Cardiac septum (tissue), 1 donor: ENCODE data around the gene CCDC60. TPM values are rescaled to one million over a fixed set of nuclear protein-coding genes. Genes with fewer than 3 reads are reported as not detected.

ENCODE experiments used
- DNase-seq: peaks from one replicate; pipeline ENCODE4 v3.0.0-alpha.2; 2020; ENCODE audit warnings: low spot score
- intact Hi-C: fragments of 100-400 bp; cut with DNase I; formaldehyde crosslinking; loops from one replicate; pipeline ENCODE4 v1.14.0; 2022
- total RNA-seq: library from RNA; stranded (reverse); fragmentation: NEBNext Ultra II Directional; extraction: Animal tissue kit (Norgen Biotek cat#: 25700); gene quantifications from one replicate; pipeline ENCODE4 v1.2.1, GENCODE V29; 2021
- donor health status: DM: no; HTN: no; CAD: no.

CCDC60 gene
- total RNA-seq, 1 donor from 2014 or later = not detected

DNA sequence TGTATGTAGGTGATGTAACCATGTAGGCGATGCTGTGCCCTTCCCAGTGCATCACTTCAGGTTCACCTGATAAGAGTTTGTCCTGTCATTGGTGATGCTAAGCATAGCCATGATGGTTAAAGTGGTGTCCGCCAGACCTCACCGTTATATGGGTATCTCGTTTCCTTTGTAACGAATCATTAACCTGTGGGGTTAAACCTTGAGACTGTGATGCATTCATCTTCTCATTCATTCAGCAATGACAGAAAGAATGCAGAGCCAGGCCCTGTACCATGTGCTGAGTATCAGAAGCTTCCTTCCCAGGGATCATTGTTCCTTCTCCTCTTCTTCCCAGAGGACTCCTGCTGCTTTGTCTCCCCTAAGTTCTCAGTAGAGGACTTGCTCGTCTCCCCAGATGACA lies 84.9 kb downstream of the CCDC60 start:
- no peak for DNase-seq
- intact Hi-C loops = loop anchor here (10.0 kb wide), 3 partner anchors 95 to 215 kb away; no protein-coding TSS in a partner anchor

DNA sequence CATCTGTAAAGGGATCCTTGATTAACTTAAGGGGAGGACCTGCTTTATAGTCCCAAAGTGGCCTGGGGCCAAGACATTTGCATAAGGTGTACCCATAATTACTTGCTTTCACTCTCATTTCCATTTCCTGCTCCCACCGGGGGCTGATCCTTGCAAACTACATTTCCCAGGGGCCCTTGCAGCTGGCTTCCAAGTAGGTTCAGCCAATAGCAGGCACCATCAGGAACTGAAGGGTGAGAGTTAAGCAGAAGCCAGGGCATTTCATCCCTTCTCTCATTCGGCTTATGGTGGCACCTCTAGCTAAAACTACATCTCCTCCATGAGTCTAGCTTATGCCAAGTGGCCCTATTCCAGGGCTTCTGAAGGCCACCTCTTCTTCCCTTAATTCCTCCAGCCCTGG lies 88.8 kb downstream of the CCDC60 start:
- DNase-seq = no peak
- intact Hi-C loops = no loop called here

DNA sequence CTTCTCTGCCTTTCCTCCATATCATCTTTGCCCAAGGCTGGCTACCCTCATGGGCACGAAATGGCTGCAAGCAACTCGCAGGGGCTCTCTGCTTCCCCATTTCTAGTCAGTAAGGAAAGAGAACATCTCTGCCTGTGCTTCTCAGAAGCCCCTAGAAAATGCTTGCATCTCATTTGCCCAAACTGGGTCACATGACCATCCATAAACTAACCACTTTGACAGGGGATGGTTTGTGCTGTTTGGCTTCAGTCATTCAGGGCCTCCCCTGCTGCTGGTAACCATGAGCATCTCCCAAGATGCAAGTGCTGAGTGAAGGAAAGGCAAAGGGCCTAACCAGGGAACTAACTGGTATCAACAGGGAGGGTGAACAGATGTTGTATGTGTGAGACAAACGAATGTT lies 91.1 kb downstream of the CCDC60 start:
- intact Hi-C loops = no loop called here

DNA sequence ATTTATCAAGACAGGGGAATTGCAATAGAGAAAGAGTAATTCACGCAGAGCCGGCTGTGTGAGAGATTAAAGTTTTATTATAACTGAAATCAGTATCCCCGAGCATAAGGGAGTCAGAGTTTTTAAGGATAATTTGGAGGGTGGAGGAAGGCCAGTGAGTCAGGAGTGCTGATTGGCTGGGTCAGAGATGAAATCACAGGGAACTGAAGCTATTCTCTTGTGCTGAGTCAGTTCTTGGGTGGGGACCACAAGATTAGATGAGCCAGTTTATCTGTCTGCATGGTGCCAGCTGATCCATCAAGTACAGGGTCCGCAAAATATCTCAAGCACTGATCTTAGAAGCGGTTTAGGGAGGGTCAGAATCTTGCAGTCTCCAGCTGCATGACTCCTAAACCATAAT lies 96.6 kb downstream of the CCDC60 start:
- no peak for DNase-seq
- intact Hi-C loops = no loop called here

More for the DNA sequence above, 91.1 kb downstream of the CCDC60 start:
- no peak for DNase-seq

DNA sequence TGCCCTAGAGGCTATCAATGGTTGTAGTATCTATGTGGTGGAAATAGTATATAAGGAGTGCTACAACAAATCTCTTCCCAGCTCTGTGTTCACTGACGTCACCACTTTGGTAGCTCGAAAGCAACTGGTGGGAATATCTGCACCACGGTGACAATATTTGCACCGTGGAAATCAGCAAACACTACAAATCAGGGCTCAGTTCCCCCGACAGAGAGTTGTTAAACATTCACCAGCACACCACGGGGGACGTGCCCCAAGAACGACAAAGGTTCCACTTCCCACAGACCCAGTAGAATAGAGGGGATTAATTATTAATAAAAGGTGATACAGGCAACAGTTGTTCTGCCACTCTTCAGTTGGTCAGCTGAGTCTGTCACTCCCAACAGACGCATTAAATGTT lies 98.4 kb downstream of the CCDC60 start:
- DNase-seq = no peak
- intact Hi-C loops = no loop called here

DNA sequence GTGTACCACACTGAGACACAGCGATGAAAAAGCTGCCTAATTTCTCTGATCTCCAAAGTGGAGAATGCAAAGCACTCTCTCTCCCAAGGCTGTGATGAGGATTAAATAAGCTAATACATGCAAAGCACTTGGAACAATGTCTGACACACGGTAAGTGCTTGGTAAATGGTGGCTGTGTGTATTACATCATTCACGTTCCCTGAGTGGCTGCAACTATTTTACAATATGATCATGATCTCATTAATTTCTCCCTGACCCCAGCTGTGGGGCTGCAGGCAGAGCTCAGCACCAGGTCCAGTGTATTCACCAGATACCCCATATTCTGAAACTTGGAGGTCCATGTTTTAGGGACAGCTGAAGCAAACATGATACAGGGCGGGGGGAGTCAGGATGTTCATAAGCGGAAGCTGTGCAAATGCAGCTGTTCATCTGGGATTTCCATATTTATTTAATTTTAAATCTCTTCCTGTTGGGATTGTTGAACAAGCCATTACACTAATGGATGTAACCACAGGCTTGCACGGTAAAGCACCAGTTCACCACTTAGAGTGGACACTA lies 106.4 kb downstream of the CCDC60 start:
- intact Hi-C loops = loop anchor here (5.0 to 10.0 kb wide), 2 partner anchors 106 to 214 kb away; no protein-coding TSS in a partner anchor

DNA sequence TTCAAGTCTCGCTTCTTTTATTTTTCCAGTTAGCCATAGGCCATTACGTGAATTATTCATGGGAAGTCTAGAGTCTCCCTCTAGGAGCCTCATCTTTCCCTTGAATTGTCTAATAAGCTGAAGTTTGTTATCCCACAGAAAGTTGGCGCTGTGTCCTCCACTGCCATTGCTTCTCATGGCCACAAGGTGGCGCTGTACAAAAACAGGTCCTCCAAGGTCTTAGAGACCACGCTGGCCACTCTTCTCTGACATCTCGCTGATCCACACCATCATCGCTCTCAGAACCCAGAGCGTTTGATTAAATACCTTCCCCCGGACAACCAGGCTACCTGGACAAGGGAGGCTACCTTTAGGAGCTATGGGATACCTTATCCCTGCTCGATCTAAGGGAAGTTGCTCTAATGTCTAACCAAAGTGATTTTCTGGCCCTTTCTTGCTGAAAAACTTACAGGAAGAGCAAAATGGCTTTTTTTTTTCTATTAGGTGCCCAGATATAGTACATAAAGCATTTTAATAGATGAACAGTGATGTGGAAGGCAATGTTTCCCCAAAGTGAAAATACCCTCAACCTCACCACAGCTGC lies 110.0 kb downstream of the CCDC60 start:
- DNase-seq = no peak
- intact Hi-C loops = loop anchor here (5.0 to 10.0 kb wide), 2 partner anchors 103 to 210 kb away; no protein-coding TSS in a partner anchor

More for the DNA sequence above, 106.4 kb downstream of the CCDC60 start:
- DNase-seq = no peak

DNA sequence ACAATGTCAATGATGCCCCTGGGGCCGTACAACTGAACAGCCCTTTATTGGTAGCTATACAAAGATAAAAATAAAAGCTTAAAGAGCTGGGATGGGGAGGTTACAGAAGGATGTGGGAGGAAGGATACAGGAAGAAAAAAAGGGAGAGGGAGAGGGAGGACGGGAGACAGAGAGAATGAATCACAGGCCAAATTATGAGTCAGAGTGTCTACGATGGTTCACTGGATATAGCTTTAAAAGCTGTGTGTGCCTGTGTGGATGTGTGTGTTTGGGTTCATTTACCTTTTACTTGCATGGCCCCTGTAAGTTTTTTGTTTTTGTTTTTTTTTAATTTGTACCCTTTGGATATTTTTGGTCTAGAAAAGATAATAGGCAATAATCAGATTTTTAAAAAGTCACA lies 111.9 kb downstream of the CCDC60 start:
- DNase-seq = no peak
- intact Hi-C loops = loop anchor here (10.0 kb wide), 1 partner anchor 208 kb away; no protein-coding TSS in a partner anchor

DNA sequence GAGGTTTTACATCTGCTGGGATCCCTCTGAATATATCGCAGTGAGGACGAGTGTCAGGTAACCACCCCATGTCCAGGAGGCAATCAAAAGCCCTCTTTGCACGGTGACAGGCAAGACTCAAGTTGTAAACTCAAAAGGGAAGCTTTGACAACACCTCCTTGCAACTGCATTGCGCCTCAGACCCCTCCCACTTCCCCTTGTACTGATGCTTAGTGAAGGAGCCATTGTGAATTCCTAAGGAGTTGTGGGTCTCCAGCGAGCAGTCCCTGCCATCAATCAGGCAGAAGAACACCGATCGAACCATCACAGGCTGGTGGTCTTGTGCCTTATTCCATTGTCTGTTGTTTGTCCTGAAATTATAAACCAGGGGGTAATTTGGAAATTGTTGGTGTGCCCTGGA lies 112.6 kb downstream of the CCDC60 start:
- DNase-seq = no peak
- intact Hi-C loops = loop anchor here (10.0 kb wide), 1 partner anchor 208 kb away; no protein-coding TSS in a partner anchor

DNA sequence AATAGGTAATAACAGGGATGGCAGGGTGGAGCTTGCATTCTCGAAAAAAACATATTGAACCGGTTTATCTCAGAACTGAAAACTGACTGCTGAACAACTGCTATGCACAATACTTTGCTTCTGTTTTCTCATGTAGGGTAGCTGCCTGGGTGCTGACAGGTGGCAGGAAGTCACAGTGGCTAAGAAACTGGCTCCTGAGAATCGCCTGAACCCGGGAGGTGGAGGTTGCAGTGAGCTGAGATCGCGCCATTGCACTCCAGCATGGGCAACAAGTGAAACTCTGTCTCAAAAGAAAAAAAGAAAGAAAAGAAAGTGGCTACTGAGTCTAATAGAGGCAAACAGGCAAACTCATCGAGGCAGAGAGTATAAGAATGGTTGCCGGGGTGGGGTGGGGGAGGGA lies 113.1 kb downstream of the CCDC60 start:
- intact Hi-C loops = loop anchor here (10.0 kb wide), 1 partner anchor 207 kb away; no protein-coding TSS in a partner anchor
- DNase-seq = no peak

DNA sequence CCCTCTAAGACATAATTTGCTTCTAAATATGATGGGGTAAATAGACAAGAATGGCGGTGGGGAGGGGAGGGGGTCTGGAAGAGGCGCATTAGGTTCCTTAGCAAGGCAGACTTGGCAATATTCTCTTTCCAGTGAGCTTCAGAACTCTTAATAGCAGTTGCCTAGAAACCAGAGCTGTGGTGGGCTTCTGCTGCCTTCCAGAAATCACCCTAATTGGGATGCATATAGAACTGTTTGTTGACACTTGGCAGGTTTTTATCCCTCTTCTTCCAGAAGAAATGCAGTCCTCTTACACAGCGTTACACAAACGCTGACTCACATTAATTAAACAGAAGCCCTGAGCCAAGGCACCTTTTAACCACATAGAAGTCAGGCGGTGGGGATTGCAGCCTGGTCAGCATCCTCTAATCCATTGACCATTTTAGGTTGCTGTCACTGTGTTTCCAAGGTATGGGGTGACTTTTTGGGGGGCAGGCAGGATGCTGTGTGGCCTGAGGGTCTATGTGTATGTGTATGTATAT lies 114.1 kb downstream of the CCDC60 start:
- DNase-seq = no peak
- intact Hi-C loops = loop anchor here (10.0 kb wide), 1 partner anchor 206 kb away; no protein-coding TSS in a partner anchor

DNA sequence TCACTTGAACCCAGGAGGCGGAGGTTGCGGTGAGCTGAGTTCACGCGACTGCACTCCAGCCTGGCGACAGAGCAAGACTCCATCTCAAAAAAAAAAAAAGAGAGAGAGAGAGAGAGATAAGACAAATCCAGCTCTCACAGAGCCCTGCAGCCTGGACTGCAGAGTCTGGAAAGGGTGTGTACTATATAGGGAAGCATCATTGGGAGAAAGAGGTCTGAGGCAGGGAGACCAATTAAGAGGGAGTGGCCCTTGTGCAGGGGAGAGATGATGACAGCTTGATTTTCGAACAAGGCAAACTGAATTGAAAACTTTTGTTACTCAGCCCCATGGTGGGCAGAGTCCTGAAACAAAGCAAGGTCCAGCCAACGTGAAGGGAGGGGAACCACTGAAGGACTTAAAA lies 116.2 kb downstream of the CCDC60 start:
- no peak for DNase-seq
- intact Hi-C loops = no loop called here

DNA sequence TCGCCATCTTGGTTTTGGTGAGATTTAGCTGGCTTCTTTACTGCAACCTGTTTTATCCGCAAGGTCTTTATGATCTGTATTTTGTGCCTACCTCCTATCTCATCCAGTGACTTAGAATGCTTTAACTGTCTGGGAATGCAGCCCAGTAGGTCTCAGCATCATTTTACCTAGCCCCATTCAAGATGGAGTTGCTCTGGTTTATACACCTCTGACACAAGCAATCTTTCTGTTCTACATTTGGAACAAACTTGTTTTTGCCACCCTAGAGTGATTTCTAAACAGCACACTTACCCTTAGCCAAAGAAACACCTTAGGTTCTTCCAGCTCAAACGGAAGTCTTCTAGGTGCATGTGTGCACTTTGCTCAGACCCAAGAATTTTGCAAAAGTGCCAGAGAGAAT lies 122.3 kb downstream of the CCDC60 start:
- intact Hi-C loops = no loop called here
- no peak for DNase-seq

DNA sequence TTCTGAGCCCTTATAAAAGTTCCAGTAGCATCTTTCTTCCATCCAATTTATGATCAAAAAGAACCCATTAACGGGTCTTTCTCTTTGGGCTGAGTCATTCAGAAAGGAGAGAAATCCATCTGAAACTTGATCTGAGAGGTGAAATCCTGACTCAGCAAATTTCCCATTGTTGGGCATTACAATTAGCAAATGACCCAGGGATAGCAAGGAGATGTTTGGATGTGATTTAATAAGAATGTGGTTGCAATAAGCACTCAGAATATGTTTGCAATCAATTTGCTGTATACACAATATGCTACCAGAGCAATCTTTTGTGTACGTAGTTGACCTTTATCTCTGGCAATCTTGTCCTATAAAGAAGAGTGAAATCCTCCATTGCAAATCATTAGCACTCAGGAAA lies 122.7 kb downstream of the CCDC60 start:
- intact Hi-C loops = no loop called here
- no peak for DNase-seq

DNA sequence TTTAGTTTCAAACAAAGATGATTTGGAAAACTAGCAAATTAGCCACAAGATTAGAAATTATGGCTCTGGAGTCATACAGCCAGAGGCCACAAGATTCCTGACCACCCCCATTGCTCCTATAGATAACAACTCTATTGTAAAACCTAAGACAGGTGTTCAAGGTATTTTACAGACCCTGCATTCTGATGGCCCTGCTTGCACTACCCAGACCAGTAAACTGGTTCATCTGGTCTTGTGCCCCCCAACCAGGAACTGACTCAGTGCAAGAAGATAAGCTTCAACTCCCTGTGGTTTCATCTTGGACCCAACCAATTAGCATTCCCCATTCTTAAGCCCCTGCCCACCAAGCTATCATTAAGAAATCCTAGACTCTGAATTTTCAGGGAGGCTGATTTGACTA lies 125.0 kb downstream of the CCDC60 start:
- intact Hi-C loops = no loop called here
- no peak for DNase-seq

DNA sequence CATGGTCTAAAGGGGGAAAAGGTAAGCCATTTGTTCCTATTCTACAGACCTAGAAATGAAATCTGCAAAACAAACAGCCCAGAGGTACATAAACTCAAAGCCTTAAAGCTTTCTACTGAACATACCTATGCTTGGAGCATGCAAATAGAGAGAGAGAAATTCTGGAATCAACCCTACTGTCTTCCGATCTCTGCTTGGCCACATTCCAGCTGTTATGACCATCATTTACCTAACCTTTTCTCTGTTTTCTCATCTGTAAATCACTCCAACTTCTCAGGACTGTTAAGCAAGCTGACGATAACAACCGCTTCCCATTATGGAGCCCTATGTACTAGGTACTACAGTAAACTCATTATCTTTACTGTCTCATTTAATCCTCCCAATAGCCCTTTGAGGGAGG lies 126.3 kb downstream of the CCDC60 start:
- intact Hi-C loops = no loop called here
- DNase-seq = no peak

DNA sequence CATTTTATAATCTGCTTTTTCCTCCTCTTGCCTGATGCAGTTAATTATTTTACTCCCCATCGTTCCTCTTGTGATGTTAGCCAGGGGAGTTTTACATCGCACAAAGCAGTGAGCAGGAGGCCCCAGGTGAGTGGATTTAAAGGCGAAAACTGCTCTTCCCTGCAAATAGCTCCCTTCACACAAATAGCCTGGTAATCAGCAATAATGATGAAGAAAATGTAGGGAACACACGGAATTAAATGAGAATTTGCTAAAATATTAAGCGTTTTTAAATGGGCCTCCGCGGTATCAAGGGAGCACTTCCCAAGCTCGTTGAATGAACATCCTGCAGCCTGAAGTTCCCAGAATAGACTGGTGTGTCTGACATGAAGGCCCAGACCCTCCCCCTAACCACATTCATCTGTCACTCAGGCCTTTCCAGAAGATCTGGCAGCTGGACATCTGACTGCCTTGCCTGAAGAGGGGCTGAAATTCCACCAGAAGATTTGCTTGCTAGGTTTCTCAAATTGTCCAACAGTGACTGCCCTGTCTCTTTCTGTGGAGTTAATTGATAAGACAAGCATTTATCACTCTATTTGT lies 127.2 kb downstream of the CCDC60 start:
- intact Hi-C loops = no loop called here
- no peak for DNase-seq

DNA sequence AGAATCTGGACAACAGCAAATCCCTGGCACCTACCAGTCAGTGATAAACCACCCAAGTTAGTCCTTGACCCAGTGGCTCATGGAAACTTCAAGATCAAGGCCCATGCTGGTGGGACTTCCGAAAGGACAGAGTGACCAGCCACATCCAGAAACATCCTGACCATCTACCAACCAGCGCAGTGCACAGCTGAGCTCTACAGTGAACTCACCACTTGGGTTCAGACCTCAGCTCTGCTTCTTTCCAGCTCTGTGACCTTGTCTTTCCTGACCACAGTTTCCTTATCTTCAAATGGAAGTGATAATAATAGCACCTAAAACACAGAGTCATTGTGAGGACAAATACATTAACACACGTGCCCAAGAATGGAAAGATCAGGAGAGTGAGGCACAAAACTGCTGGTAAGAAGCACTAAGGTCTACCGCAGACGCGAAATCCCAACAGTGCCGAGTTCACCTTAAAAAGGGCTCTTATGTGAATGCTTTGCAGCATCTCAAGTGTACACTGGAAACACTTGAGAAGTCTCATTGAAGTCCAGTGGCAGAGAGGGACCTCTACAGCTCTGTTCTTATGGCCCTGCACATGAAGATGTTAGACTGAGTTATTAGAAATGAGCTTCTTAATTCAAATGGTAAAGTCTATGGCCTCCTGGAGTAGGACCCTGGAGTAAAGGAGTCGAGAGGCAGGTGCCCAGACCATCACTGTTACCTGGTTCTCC lies 128.8 kb downstream of the CCDC60 start:
- DNase-seq = no peak
- intact Hi-C loops = no loop called here

DNA sequence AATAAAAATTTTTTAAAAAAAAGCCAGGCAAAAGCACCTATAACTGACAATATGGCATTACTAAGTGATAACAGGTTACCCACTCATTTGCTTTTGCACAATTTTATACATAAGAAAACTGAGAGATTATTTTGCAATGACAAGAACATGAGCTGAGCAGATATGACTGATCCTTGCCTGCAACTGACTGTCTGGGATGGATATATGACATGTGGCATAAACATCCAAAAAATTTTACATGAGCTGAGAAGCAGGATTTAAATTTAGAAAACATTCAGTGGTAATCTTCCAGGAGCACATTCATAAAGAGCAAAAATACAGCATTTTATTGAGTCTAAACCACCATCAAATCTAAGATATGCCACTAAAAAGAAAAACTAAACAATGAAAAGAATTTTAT lies 133.8 kb downstream of the CCDC60 start:
- DNase-seq = no peak
- intact Hi-C loops = no loop called here

DNA sequence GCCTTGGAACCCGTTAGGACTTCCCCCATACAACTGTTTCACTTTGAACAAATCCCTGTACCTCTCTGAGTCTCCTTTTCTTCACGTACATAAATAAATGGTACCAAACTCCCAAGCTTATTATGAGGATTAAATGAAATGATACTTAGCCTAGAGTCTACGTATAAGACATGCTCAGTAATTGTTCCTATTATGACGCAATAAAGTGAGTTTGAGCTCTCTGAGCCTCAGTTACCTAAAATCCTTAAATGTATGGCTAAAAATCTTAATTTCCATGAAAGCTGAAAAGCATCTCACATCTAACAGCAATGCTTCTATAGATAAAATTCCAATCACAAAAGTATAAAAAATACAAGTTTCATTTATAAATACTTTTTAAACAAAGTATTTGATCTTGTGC lies 141.1 kb downstream of the CCDC60 start:
- intact Hi-C loops = no loop called here
- DNase-seq = no peak
